Left ventricle myocardium superior (tissue), 1 donor: ENCODE results near the gene PTPRN2. TPM values are rescaled to one million over a fixed set of nuclear protein-coding genes. Genes with fewer than 3 reads are reported as not detected.

ENCODE experiments used
- ATAC-seq: fragments of 200-7000 bp; cut with Tn5 transposase; one replicate; pipeline ENCODE4 v1.9.1; 2020; ENCODE audit warnings: mild to moderate bottlenecking, moderate library complexity
- DNase-seq: peaks from one replicate; pipeline ENCODE4 v3.0.0-alpha.2; 2020
- intact Hi-C: fragments of 100-400 bp; cut with micrococcal nuclease; formaldehyde crosslinking; loops from one replicate; pipeline ENCODE4 v1.11.0; 2022
- total RNA-seq: library from RNA; stranded (reverse); fragmentation: NEBNext Ultra II Directional; extraction: Animal tissue kit (Norgen Biotek cat#: 25700); gene quantifications from one replicate; pipeline ENCODE4 v1.2.1, GENCODE V29; 2021
- donor health status: DM: no; HTN: yes; CAD: no; lungs with severe emphysema.

The PTPRN2 gene
- total RNA-seq, 1 donor from 2014 or later: 1.3 TPM

- no peak for ATAC-seq
- intact Hi-C loops: no loop called here
- no peak for DNase-seq
These were observed 624.9 kb downstream of the PTPRN2 start for GRCh38 chr7:157962458-157963306.

GRCh38 chr7:157961731-157962457 is 625.7 kb downstream of the PTPRN2 start:
- intact Hi-C loops: no loop called here
- ATAC-seq: no peak
- no peak for DNase-seq

- no peak for DNase-seq
- no peak for ATAC-seq
- intact Hi-C loops: no loop called here
These were observed 632.1 kb downstream of the PTPRN2 start for GRCh38 chr7:157955348-157955999.

GRCh38 chr7:157954901-157955300 is 632.7 kb downstream of the PTPRN2 start:
- intact Hi-C loops: no loop called here

GRCh38 chr7:157952841-157953645 is 634.6 kb downstream of the PTPRN2 start:
- ATAC-seq (no peak), DNase-seq (no peak)
- intact Hi-C loops: no loop called here

More at GRCh38 chr7:157954901-157955300, 632.7 kb downstream of the PTPRN2 start:
- DNase-seq (no peak), ATAC-seq (no peak)

GRCh38 chr7:157952050-157952667 is 635.5 kb downstream of the PTPRN2 start:
- DNase-seq (no peak), ATAC-seq (no peak)
- intact Hi-C loops: no loop called here

- intact Hi-C loops: no loop called here
- no peak for DNase-seq
These were observed 636.1 kb downstream of the PTPRN2 start for GRCh38 chr7:157951300-157952049.

GRCh38 chr7:157949711-157950110 is 637.9 kb downstream of the PTPRN2 start:
- intact Hi-C loops: no loop called here
- no peak for ATAC-seq
- no peak for DNase-seq

More at GRCh38 chr7:157951300-157952049, 636.1 kb downstream of the PTPRN2 start:
- ATAC-seq: no peak

GRCh38 chr7:157947504-157947903 is 640.1 kb downstream of the PTPRN2 start:
- DNase-seq (no peak), ATAC-seq (no peak)
- intact Hi-C loops: no loop called here

GRCh38 chr7:157946398-157947060 is 641.1 kb downstream of the PTPRN2 start:
- intact Hi-C loops: no loop called here
- no peak for ATAC-seq
- no peak for DNase-seq

- intact Hi-C loops: no loop called here
- DNase-seq (no peak), ATAC-seq (no peak)
These were observed 642.2 kb downstream of the PTPRN2 start for GRCh38 chr7:157945401-157945800.

GRCh38 chr7:157944734-157945291 is 642.8 kb downstream of the PTPRN2 start:
- no peak for ATAC-seq
- intact Hi-C loops: no loop called here
- no peak for DNase-seq

- ATAC-seq: no peak
- intact Hi-C loops: no loop called here
- DNase-seq: no peak
These were observed 643.6 kb downstream of the PTPRN2 start for GRCh38 chr7:157944051-157944450.

GRCh38 chr7:157943561-157943960 is 644.1 kb downstream of the PTPRN2 start:
- ATAC-seq (no peak), DNase-seq (no peak)
- intact Hi-C loops: no loop called here

GRCh38 chr7:157941210-157941609 is 646.4 kb downstream of the PTPRN2 start:
- DNase-seq: no peak
- intact Hi-C loops: no loop called here
- no peak for ATAC-seq

- no peak for DNase-seq
- intact Hi-C loops: no loop called here
- no peak for ATAC-seq
These were observed 647.1 kb downstream of the PTPRN2 start for GRCh38 chr7:157940497-157940896.

GRCh38 chr7:157938211-157938610 is 649.4 kb downstream of the PTPRN2 start:
- ATAC-seq (no peak), DNase-seq (no peak)
- intact Hi-C loops: no loop called here
